Activated CD4-positive, CD25-positive, alpha-beta regulatory T cell treated with anti-CD3 and anti-CD28 coated beads, Interleukin-2, amount 50 U/mL, for 24 hours (primary cell): ENCODE data around the gene XIRP2.
"Not testable (repeated sequence)": the region's sequence is repeated elsewhere in the genome, so short reads cannot be mapped to it uniquely, and the experiment has no call there.

Source experiments
- ATAC-seq, 2 donors: fragments of 150-1000 bp; cut with Tn5 transposase; one replicate each; pipeline ENCODE4 v1.10.0; 2021; ENCODE audit warnings: mild to moderate bottlenecking in 1 of 2, moderate library complexity in 1 of 2

XIRP2 gene

GRCh38 chr2:167198009-167198408 lies 309.7 kb downstream of the XIRP2 start:
- ATAC-seq: no peak

DNA sequence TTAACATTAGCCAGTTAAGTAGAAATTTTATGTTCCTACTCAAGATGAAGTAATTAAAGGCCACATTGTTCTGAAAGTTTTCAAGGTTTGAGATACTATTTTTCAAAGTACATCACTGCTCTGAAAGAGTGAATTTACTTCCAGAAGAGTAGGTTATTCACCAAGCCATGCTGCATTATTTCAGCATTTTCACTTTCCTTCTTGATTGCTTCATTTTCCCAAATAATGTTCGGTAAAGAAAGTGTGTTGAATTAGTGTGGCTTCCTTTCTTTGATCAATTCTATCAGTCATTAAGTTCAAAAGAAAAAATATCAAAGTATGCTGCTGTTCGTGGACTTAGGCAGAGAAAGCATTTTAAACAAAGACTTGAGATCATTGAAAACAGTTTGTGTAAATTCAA lies 310.3 kb downstream of the XIRP2 start:
- no peak for ATAC-seq

DNA sequence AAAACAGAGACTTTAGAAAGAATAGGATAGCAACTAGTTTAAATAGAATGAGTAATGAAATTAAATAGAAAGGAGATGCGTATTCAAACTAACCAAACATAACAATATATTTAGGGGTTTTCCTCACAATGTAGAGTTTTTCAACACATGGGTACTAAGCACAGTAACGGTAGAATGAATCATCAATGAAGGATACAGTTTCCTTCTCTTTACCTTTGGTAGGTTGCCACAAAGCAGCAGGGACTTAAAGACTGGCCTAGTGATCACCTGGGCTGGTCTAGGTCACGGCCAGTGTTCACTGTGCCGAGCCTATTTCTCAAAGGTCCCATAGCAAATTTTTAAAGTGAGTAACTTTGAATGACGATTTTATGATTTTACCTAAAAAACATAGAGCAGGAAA lies 311.7 kb downstream of the XIRP2 start:
- no peak for ATAC-seq

DNA sequence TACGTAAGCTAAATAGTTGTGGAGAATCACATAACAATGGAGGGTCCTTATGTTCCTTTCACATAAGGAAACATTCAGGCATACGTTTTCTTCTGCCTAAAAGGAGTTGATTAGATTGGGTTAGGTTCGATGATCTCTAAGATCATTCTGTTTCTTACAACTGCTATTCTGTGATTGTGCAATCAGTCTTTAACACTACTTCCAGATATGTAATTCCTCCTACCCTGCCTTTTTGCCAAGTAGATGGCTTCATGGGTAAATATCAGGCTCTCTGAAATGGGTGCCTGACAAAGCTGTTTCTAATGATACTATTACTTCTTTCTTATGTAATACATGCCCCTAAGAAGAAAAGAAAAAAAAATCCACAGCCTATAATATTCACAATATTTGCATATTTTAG lies 321.5 kb downstream of the XIRP2 start:
- ATAC-seq: no peak

- no peak for ATAC-seq
Measured at GRCh38 chr2:167212014-167212648, 323.9 kb downstream of the XIRP2 start.

- ATAC-seq: no peak
Measured at GRCh38 chr2:167215595-167215994, 327.3 kb downstream of the XIRP2 start.

DNA sequence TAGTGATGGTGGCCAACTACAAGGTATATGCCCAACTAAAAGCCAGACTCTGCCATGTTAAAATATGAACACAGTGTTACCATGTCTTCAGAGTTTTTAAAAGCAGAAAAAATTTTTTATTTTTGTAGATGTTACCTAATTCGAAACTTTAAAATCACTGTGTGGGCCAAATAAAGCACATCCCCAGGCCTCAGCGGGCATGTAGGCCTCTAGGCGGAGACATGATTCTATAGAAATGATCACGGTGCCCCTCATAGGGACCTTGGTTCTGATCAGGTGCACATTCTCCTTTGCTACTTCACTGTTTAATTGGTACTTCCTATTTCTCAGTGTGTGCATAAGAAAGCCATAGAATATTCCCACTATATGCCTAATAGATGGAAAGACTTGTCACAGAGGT lies 349.2 kb downstream of the XIRP2 start:
- no peak for ATAC-seq

- ATAC-seq: no peak
Measured at GRCh38 chr2:167240671-167241070, 352.4 kb downstream of the XIRP2 start.

DNA sequence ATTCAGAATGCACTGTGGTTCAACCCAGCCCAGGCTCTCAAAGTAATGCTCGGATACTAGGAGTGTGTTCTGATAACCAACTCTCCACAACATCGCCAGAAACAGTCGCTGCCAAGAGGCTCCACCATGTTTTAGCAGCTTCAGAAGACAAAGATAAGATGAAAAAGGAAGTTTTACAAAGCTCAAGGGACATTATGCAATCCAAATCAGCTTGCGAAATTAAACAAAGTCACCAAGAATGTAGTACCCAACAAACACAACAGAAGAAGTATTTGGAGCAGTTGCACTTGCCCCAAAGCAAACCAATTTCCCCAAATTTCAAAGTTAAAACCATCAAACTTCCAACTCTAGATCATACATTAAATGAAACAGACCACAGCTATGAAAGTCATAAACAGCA lies 360.9 kb downstream of the XIRP2 start:
- no peak for ATAC-seq

GRCh38 chr2:167253025-167253424 lies 364.7 kb downstream of the XIRP2 start:
- no peak for ATAC-seq

DNA sequence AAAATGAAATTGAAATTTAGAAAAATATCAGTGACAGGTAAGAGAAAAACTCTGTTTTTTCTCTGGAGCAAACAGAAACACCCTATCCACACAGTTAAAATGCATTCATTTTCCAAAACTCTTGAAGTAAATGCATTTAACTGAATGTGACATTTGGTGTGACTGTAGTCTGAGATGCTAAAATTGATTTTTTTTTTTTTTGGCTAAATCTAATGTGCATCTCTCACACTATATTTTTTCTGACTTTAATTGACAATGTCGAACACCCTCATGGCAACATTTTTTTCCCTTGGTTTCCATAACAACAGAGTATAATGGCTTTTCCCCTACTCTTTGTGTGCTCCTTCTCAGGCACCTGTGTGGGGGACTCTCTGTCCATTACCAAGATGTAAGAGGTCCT lies 366.4 kb downstream of the XIRP2 start:
- no peak for ATAC-seq

DNA sequence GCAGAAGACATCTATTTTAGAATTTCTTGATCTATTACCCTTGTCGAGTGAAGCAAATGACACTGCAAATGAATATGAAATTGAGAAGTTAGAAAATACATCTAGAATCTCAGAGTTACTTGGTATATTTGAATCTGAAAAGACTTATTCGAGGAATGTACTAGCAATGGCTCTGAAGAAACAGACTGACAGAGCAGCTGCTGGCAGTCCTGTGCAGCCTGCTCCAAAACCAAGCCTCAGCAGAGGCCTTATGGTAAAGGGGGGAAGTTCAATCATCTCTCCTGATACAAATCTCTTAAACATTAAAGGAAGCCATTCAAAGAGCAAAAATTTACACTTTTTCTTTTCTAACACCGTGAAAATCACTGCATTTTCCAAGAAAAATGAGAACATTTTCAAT lies 370.4 kb downstream of the XIRP2 start:
- ATAC-seq: no peak

DNA sequence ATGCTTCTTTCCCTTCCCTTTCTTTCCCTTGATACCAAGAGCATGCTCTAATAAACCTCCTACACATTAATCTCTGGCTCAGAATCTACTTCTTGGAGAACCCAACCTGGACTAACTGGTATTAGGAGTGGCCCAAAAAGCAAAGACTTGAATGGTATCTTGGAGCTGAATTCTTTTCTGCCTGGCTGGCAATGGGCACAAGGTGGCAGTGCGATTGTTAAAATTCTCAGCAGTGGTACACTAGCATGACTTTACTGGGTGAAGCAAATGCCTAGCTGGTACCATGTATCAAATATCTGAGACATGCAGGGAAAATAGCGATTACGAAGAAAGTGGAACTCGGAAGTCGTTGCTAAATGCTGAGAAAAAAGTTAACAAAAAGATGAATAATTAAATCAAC lies 376.1 kb downstream of the XIRP2 start:
- ATAC-seq: no peak

- no peak for ATAC-seq
Measured at GRCh38 chr2:167265004-167265403, 376.7 kb downstream of the XIRP2 start.

GRCh38 chr2:167265722-167266121 lies 377.4 kb downstream of the XIRP2 start:
- ATAC-seq: no peak

GRCh38 chr2:167268245-167268644 lies 380.0 kb downstream of the XIRP2 start:
- ATAC-seq: not testable (repeated sequence)

DNA sequence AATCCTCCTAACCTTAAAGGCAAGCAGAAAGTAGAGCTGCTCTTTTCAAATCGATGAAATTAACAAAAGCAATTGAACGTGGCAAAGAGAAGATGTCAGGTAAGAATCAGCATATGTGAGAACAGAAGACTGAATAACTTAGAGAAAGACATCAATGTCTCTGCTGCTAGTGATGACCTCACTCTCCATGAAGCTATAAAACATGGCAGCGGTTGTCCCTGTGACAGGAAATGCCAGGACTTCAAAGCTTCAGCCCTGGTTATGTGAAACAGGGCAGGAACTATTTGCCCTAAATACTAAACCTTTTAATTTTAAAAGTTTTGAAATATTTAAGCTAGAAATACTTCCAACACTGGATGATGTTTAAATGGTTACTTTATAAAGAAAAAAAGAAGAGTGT lies 383.7 kb downstream of the XIRP2 start:
- ATAC-seq: no peak

DNA sequence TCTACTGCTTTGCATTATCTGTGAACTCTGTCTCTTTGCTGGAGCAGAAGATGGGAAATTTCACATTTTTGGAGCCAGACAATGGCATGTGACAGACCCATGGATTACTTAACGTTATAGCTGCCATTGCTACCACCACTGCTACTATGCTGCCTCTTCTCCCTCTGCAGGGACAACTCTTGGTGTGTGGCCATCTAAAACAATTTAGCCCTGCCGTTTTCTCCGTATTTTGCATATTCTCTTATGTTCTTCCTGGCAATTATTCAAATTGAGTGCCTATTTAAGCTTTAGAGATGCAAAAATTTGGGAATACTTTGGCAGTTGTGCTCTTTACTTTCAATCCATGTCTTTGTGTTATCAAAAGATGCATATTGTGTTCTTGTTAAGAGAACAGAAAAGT lies 386.8 kb downstream of the XIRP2 start:
- ATAC-seq: no peak

DNA sequence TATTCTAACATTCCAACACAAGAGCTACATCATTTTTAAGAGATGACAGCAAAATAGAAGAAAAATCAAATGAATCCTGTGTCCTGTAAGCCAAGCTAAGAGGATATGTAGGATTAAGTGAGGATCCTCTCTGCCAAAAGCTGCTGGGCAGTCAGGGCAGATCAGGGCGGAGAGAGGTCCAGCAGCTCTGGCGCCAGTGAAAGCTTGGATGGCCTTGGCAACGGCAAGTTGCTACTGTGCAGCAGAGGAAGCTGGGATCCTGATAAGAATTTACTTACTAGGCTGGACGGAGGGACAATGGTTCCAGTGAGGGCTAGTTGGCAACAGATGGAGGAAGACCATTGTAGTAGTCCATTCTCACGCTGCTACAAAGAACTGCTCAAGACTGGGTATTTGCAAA lies 391.5 kb downstream of the XIRP2 start:
- ATAC-seq: no peak

DNA sequence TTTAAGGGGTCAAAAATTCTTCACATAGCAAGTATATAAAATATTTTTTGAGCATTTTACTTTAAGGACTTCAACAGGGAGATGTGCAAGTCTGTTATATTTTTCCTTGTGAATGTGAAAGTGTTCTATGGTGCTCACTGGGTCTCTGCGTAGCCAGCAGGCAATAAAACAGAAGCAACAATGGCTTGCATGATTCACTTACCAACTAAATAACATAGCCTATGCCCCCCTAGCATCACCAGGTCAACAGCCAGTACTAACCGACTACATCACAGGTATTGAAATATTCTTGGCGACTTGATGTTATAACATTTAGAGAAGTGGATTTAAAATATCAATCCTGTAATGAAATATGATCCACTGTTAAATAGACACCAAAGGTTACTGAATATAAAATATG lies 398.9 kb downstream of the XIRP2 start:
- ATAC-seq: no peak

- ATAC-seq: no peak
Measured at GRCh38 chr2:167289651-167290410, 401.6 kb downstream of the XIRP2 start.

DNA sequence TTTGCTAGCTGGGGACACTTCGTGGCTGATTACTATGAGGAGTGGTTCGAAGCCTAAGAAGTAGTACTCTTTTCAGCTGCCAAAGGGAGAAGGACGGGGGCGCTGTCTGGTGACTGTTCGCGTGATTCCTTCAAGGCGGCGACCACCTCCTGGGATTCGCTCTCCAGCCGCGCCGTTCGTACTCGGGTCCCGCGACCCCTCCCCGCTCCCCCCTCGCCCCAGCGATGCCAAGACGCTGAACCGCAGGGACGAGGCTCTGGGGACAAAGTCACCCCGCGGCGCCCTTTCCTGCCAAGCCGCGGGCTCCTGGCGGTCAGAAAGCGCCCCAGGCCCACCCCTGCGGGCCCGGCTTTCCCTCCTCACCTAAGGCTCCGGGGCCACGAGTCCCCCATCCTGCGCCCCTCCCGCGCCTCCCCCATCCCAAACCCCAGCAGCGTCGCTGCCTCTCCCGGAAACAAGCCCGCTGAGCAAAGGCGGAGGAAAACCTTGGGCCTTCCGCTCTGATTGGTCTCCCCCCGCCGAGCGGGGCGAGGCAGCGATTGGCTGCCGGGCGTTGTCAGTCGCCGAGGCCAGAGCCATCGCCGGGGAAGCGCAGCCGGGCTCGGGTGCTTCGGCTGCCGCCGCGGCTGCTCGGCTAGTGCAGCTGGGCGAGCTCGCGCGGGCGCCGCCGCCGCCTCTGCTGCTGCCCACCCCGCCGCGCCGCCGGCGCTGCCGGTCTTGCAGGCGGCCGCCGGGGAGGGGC lies 404.3 kb downstream of the XIRP2 start, which contains the start of gene B3GALT1:
Gene B3GALT1, plus strand, starts transcription at position 572 of the 742 bp plus-strand sequence.
- ATAC-seq: peak; percentile 81 to 92

DNA sequence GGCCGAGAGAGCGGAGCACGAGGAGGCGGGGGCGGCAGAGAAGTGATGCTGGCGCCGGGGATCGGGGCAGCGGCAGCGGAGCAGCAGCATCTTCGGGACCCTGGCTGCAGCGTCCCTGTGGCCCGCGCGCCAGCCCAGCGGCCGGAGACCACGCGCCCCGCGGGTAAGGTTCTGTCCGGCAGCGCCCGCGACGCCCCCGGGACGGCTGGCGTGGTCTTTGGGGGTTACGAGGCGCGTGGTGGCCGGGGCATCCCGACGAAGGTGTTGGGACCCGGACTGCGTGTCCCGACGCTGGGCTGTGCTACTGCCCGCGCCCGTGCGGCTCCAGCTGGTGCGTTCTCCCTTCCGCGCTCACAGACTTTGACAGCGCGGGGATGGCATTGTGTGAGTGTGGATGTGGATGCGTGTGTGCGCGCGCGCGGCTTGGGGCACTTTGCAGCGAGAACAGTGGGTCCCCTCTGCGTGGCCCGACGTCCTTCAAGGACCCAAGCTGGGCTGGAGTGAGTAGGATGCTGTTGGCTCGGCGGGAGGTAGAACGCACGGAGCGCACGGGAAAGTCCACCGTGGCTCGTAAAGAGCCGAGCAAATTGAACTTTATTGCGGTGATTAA lies 405.0 kb downstream of the XIRP2 start:
- peak in 1 of 2 donors; percentile 22 for ATAC-seq
